ENCODE measurements around the gene PGBD2. TPM values are rescaled to one million over a fixed set of nuclear protein-coding genes. Genes with fewer than 3 reads are reported as not detected.
A peak's percentile ranks its signal among the peaks of the same experiment; 100 is the strongest.

Gene PGBD2
- total and polyA plus RNA-seq, 9 of the 15 experiments (the other 6 are each of a cell fraction or from before 2014, with no cell fraction given): 11.9 to 21.8 (median 14.7) TPM

DNA sequence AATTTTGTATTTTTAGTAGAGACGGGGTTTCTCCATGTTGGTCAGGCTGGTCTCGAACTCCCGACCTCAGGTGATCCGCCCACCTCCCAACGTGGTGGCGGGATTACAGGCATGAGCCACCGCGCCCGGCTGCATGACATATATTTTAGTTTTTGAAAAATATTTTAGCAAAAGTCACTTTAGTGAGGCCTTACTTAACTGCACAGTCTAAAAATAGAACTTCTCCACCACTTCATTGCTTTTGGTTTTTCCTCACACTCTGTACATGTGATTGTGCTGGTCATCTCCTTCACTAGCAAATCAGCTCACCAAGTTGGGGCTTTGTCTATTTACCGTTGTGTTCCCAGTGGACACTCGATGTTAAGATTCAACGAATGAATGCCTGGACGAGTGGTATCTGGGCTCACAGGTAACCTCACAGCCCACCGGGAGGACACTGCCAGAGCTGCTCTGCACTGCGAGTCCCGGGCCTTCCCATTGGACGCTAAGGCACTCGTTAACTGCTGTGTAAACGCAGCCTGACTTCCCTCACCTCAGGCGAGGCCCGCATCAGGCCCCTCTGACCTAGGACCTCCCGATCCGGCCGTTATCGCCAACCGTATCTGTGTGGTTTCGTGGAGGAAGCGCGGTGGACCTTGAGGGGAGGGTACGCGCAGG lies 33.2 kb upstream of the PGBD2 start (continued):
- TF ChIP-seq, protein P1, sequence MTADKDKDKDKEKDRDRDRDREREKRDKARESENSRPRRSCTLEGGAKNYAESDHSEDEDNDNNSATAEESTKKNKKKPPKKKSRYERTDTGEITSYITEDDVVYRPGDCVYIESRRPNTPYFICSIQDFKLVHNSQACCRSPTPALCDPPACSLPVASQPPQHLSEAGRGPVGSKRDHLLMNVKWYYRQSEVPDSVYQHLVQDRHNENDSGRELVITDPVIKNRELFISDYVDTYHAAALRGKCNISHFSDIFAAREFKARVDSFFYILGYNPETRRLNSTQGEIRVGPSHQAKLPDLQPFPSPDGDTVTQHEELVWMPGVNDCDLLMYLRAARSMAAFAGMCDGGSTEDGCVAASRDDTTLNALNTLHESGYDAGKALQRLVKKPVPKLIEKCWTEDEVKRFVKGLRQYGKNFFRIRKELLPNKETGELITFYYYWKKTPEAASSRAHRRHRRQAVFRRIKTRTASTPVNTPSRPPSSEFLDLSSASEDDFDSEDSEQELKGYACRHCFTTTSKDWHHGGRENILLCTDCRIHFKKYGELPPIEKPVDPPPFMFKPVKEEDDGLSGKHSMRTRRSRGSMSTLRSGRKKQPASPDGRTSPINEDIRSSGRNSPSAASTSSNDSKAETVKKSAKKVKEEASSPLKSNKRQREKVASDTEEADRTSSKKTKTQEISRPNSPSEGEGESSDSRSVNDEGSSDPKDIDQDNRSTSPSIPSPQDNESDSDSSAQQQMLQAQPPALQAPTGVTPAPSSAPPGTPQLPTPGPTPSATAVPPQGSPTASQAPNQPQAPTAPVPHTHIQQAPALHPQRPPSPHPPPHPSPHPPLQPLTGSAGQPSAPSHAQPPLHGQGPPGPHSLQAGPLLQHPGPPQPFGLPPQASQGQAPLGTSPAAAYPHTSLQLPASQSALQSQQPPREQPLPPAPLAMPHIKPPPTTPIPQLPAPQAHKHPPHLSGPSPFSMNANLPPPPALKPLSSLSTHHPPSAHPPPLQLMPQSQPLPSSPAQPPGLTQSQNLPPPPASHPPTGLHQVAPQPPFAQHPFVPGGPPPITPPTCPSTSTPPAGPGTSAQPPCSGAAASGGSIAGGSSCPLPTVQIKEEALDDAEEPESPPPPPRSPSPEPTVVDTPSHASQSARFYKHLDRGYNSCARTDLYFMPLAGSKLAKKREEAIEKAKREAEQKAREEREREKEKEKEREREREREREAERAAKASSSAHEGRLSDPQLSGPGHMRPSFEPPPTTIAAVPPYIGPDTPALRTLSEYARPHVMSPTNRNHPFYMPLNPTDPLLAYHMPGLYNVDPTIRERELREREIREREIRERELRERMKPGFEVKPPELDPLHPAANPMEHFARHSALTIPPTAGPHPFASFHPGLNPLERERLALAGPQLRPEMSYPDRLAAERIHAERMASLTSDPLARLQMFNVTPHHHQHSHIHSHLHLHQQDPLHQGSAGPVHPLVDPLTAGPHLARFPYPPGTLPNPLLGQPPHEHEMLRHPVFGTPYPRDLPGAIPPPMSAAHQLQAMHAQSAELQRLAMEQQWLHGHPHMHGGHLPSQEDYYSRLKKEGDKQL (CRISPR knock-in tag; IDR thresholded peaks at IDR 0.05; ENCODE audit: borderline replicate concordance): no peak
- TF ChIP-seq ZNF384 (IDR thresholded peaks at IDR 0.05; ENCODE audit: low read depth, low read length): no peak
- TF ChIP-seq TAF7 (tag; IDR thresholded peaks at IDR 0.05): no peak
- no peak for TF ChIP-seq ZNF41 (CRISPR knock-in tag; conservative IDR thresholded peaks at IDR 0.05)
- TF ChIP-seq COPS2 (conservative IDR thresholded peaks at IDR 0.05): no peak
- no peak for TF ChIP-seq SMAD1 (IDR thresholded peaks at IDR 0.05; ENCODE audit: low read depth, low read length, partially characterized antibody)
- no peak for TF ChIP-seq ZC3H8 (IDR thresholded peaks at IDR 0.05)
- TF ChIP-seq DDX20 (tag; IDR thresholded peaks at IDR 0.05; ENCODE audit: low read depth): no peak
- TF ChIP-seq ZNF239 (CRISPR knock-in tag; IDR thresholded peaks at IDR 0.05): no peak; the same call in 1 of the 2 replicates
- TF ChIP-seq DPF2 (IDR thresholded peaks at IDR 0.05): peak; percentile 59; the same call in 1 of the 2 replicates
- TF ChIP-seq, protein P2, sequence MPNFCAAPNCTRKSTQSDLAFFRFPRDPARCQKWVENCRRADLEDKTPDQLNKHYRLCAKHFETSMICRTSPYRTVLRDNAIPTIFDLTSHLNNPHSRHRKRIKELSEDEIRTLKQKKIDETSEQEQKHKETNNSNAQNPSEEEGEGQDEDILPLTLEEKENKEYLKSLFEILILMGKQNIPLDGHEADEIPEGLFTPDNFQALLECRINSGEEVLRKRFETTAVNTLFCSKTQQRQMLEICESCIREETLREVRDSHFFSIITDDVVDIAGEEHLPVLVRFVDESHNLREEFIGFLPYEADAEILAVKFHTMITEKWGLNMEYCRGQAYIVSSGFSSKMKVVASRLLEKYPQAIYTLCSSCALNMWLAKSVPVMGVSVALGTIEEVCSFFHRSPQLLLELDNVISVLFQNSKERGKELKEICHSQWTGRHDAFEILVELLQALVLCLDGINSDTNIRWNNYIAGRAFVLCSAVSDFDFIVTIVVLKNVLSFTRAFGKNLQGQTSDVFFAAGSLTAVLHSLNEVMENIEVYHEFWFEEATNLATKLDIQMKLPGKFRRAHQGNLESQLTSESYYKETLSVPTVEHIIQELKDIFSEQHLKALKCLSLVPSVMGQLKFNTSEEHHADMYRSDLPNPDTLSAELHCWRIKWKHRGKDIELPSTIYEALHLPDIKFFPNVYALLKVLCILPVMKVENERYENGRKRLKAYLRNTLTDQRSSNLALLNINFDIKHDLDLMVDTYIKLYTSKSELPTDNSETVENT (CRISPR knock-in tag; IDR thresholded peaks at IDR 0.05): 0 out of 2 replicates have a peak, but pooled peaks have one; percentile 35
- TF ChIP-seq SREBF1 (IDR thresholded peaks at IDR 0.05; ENCODE audit: borderline replicate concordance, low read depth, low read length): no peak
